Measurements from ENCODE around the gene GADD45GIP1.
"Not testable (repeated sequence)": the region's sequence is repeated elsewhere in the genome, so short reads cannot be mapped to it uniquely, and the experiment has no call there.

The GADD45GIP1 gene

DNA sequence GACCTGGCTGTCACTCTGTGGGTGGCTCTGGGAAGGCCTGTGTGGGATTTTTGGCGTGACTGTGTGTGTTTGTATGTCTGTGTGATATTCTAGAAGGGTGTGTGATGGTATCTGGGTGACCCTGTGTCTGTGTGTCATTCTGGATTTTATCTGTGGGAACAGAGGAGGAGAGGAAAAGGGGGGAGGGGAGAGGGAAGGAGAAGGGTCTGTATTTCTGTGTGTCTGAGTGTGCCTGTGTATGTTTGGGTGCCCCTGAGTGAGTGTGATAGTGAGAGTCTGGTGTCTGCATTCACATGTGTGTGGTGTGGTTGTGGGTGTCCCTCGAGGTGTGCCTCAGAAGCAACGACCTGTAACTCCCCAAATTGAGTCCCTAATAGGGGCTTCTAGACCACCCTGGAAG, 30.2 kb upstream of the GADD45GIP1 start:
- no peak for DNase-seq

DNA sequence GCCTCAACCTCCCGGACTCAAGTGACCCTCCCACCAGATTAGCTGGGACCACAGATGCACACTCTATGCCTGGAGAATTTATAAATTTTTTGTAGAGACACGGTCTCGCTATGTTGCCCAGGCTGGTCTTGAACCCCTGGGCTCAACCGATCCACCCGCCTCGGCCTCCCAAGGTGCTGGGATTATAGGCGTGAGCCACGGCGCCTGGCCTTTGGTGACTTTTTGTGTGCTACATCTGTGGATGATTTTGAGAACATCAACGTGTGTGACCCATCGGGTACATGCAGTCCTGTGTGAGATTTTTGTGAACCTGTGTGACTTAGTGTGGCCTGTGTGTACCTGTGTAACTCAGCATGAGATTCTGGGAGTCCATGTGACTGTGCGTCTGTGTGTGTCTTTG, 29.7 kb upstream of the GADD45GIP1 start:
- no peak for DNase-seq

DNA sequence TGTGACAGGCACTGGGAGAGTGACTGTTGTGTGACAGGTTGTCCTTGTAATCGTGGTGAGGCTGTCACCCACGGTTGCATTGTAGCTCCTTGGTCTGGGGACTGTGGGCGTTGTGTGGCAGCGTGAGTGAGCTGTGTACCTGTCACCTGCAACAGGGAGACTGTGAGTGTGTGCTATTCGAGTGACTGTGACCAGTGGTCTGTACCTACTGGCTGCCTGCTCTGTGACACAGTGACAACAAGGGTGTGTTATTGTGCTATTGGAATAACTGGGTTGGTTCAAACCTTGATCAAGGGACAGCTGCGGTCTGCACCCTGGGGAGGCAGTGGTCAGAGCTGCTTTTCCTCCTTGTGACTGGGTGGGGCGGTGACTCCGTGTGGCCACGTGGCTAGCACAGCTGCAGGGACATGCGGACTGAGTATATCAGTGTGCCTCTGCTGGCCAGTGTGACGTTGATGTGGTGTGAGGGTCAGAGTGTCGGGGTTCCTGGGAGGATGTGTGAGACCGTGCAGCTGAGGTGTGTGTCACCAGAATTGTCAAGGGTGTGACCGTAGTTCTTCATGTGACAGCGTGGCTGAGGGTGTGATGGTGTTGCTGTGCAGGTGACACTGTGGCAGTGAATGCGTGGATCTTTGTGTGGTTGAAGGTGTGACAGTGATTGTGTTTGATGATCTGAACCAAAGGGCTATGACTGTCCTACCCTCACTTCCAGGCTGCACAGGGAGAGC, 28.2 kb upstream of the GADD45GIP1 start:
- DNase-seq: no peak

DNA sequence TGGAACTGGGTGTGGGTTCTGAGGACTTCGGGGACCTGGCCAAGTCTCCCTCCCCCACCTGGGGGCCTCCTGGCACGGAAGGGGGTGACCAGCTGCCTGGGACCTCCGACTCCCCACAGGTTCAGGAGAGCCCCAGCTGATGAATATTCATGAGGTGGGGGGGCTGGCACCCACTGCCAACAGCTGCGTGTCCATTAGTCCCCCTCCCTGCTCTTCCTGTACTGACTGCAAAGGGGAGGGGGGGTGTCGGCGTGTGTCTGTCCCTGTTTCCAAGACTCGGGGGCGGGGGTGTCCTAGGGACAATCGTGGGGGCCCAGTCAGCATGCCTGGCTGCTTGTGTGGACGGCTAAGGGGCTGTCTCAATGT, 27.6 kb upstream of the GADD45GIP1 start:
- DNase-seq: no peak

DNA sequence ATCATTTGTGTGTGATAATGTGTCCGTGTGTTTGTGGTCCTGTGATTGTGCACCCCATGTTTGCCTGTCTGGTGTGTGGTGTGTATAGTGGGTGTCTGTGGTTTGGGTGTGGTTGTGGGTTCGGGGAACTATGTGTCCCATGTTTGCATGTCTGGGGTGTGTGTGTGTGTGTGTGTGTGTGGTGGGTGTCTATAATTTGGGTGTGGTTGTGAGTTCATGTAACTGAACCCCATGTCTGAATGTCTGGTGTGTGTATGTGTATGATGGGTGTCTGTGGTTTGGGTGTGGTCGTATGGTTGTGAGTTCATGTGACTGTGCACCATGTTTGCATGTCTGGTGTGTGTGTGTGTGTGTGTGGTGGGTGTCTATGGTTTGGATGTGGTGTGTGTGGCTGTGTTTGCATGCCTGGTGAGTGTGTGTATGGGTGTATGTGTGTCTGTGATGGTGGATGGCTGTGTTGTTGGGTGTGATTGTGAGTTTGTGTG, 27.2 kb upstream of the GADD45GIP1 start:
- DNase-seq: no peak

DNA sequence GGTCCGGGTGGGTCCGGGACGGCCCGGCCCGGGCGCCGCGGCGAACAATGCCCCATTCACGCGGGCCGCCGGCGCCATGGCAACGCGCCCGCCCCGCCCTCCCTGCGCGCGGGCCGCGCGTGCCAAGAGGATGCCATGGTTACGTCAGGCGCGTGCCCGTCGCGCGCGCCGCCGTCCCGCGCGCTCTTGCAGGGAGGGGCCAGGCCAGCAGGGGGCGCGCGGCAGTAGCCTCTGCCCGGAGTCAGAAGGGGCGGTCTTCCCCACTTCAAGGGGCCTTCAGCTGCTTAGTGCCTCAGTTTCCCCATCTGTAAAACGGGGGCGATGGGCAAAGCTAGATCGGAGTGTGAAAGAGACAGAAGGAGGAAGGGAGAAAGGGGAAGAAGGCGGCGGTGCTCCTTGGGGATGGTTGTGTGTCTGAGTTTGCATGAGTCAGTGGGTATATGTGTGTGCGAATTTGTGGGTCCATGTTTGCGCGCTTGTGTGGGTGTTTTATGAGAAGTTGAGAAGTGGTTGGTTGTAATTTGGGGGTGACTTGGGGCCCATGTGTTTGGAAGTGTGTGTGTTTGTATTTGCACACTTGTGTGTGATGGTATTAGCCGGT, 26.6 kb upstream of the GADD45GIP1 start:
- DNase-seq: peak; percentile 85 to 88

DNA sequence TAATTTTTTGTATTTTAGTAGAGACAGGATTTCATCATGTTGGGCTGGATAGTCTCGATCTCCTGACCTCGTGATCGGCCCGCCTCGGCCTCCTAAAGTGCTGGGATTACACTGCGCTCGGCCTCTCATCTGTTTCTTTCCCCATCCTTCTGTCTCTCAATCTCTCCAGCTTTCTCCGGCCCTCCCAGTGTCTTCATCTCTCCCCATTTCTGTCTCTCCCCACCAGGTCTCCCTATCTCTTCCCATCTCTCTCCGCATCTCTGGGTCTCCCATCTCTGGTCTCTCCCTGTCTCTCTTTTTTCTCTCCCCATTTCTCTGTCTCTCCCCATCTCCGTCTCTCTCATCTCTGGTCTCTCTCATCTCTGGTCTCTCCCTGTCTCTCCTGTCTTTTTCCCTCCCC, 26.1 kb upstream of the GADD45GIP1 start:
- DNase-seq: no peak

DNA sequence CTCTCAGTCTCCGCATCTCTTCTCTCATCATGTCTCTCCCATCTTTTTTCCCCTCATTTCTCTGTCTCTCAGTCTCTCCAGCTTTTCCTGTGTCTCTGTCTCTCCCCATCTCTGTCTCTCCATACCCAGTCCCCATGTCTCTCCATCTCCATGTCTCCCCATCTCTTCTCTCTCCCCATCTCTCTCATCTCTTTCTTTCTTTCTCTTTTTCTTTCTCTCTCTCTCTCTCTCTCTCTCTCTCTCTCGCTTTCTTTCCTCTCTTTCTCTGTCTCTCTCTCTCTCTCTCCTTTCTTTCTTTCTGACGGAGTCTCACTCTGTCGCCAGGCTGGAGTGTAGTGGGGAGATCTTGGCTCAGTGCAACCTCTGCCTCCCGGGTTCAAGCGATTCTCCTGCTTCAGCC, 25.6 kb upstream of the GADD45GIP1 start:
- DNase-seq: no peak

DNA sequence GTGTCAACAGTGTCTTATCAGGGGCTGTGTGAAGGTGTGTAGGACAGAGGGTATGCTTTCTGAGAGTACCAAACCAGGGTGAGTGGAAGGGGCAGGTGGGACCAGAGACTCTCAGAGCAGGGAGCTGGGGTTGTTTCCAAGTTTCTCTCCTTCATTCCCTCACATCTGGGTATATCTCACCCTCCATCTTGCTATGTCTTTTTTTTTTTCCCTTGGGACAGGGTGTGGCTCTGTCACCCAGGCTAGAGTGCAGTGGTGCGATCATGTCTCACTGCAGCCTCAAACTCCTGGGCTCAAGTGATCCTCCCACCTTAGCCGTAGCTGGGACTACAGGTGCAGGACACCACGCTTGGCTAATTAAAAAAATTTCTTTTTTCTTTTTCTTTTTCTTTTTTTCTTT, 23.0 kb upstream of the GADD45GIP1 start:
- DNase-seq: no peak

DNA sequence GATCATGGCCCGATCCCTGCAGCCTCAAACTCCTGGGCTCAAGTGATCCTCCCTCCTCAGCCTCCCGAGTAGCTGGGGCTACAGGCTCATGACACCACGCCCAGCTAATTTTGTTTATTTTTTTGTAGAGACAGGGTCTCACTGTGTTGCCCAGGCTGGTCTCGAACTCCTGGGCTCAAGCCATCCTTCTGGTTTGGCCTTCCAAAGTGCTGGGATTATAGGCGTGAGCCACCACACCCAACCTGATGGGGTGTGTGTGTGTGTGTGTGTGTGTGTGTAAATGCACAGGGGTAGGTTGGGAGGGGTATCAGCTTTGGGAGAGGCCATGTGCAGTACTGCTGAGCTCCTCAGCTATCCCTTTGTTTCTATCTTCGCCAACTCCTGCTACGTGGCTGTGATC, 19.1 kb upstream of the GADD45GIP1 start:
- DNase-seq: not testable (repeated sequence)

DNA sequence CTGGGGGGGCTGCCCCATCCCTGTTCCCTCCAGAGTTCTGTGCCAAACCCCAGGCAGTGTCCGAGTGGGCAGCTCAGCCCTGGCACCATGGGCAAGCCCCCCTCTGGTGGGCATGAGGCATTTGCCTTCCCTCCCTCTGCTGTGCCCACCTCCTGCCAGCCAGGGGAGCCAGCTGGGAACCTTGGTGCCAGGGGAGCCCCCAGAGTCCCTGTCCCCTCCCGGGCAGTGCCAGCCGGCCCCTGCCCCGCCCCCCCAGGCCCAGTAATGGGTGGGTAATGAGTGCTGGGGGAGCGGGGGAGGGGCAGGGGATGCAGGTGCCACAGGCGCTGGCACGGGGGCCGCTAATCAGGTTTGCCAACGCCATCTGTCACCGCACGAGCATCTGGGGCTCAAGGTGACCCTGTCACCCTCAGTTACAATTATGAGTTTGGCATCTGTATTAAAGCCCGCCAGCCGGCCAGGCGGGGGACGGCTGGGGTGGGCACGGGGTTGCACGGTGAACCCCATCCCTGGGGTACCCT, 18.3 kb upstream of the GADD45GIP1 start:
- no peak for DNase-seq

DNA sequence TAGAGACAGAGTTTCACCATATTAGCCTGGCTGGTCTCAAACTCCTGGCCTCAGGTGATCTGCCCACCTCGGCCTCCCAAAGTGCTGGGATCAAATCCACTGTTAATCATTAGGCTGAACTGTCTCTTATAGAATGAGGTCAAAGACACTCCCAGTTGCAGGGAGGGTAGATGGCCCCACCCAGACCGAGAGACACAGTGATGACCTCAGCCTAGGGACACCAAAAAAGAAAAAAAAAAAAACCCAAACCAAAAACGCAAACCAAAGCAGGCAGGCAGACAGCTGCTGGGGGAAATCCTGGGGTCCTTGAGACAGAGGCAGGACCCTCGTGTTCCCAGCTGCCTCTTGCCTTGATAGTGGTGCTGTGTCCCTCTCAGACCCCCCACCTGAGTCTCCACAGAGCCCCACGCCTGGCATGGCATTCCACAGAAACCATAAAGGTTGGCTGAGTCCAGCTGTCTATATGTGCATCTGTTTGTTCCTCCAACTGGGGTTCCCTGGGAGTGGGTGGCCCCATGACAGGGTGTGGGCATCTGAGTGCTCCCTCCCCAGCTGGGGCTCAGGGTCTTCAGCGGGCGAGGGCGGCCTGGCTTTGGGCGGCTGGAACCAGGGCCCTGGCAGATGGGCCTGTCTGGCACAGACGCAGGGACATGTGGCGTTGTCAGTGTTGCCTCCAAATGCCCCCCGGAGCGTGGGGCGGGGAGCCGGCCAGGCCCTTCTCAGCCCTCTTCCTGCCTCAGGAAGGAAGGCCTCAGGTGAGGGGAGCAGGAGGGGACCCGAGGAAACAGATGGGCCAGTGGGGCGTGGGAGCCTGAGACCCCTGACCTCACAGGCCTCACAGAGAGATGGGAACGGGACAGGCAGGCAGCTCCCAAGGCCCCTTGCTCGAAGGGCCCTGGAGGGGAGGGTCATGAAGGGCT, 17.5 kb upstream of the GADD45GIP1 start:
- DNase-seq: no peak

DNA sequence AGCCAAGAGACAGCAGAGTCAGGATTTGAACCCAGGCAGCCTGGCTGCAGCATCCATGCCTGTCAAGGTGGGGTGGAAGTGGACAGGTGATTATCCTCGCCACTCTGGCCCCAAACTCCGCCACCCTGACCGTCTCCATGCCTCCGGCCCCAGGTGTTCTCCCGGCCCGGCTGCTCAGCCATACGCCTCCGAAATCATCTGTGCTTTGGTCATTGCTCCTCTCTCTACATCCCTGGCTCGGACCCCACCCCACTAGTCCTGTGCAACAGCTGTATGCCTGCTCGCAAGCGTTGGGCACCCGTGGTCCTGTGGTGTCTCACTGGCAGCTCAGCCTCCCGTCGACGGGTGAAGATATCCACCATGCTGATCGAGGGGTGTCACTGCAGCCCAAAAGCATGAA, 16.2 kb upstream of the GADD45GIP1 start:
- no peak for DNase-seq

DNA sequence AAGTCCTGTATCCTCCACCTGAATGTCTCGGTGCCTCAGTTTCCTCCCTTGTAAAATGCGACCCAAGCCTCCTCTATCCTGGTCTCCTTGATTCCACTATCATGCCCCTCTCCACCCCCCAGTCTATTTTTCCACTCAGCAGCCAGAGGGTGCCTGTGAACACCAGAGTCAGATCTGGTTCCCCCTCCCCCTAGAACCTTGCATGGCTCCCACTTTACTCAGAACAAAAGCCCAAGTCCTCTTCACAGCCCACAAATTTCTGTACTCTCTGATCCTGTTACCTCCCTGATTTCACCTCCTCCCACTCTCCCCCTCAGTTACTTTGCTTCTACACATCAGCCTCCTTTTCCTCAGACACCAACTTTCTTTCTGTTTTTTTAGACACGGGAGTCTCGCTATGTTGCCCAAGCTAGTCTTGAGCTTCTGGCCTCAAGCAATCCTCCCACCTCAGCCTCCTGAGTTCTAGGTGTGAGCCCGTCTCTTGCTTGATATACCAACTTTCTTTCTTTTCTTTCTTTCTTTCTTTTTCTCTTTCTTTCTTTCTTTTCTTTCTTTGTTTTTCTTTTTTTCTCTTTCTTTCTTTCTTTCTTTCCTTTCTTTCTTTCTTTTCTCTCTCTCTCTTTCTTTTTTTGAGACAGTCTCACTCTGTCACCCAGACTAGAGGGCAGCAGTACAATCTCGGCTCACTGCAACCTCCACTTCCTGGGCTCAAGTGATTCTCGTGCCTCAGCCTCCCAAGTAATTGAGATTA, 13.2 kb upstream of the GADD45GIP1 start:
- DNase-seq: no peak

DNA sequence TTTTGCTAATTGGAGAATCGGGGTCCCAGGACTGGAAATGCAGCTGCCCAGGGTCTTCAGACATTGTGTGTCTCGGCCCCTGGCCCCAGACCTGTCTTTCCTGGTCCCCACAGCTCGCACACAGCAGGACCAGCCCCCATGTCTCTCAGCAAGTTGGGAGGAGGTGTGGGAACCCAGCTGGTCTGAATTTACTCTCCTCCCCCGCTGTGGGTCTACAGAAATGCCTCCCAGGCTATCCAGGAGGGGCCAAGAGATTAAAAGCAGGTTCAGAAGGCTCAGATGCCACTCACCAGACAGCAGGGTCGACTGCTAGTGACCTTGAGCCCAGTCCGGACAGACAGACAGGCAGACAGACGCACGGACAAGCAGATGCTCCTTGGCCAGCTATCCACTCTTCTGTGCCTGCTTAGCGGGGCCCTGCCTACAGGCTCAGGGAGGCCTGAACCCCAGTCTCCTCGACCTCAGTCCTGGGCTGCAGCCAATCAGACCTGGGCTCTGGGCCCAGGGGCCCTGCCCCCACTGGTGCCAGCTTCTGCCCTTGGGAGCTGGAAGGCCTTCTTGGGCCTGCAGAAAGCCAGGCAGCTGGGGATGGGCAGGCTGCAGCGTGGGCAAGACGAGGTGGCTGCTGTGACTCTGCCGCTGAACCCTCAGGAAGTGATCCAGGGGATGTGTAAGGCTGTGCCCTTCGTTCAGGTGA, 12.4 kb upstream of the GADD45GIP1 start, which contains the start of gene DAND5:
Gene DAND5, plus strand, starts transcription at position 285 of the 697 bp plus-strand sequence. Its CDS starts 85 bp downstream, at position 370.
- DNase-seq: no peak

DNA sequence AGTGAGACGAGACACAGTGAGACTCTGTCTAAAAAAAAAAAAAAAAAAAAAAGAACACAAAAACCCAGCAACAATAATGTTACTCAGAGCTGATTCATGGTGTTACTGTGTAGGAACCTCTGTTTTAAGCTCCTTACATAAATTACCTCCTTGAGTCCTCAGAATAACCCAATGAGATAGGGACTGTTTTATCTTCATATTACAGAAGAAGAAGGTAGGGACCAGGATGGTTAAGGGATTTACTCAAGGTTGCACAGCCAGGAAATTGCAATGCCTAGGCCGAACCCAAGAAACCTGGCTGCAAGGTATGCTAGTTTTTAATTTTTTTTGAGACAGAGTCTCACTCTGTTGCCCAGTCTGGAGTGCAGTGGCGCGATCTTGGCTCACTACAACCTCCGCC, 10.9 kb upstream of the GADD45GIP1 start:
- DNase-seq: no peak

DNA sequence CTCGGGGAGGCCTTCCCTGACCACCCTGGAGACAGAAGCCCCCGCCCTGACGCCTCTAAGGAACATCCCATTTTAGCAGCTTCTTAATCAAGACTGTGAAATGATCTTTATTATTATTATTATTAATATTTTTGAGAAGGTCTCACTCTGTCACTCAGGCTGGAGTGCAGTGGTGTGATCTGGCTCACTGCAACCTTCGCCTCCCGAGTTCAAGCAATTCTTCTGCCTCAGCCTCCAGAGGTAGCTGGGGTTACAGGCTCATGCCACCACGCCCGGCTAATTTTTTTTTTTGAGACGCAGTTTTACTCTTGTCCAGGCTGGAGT, 8.8 kb upstream of the GADD45GIP1 start:
- no peak for DNase-seq

DNA sequence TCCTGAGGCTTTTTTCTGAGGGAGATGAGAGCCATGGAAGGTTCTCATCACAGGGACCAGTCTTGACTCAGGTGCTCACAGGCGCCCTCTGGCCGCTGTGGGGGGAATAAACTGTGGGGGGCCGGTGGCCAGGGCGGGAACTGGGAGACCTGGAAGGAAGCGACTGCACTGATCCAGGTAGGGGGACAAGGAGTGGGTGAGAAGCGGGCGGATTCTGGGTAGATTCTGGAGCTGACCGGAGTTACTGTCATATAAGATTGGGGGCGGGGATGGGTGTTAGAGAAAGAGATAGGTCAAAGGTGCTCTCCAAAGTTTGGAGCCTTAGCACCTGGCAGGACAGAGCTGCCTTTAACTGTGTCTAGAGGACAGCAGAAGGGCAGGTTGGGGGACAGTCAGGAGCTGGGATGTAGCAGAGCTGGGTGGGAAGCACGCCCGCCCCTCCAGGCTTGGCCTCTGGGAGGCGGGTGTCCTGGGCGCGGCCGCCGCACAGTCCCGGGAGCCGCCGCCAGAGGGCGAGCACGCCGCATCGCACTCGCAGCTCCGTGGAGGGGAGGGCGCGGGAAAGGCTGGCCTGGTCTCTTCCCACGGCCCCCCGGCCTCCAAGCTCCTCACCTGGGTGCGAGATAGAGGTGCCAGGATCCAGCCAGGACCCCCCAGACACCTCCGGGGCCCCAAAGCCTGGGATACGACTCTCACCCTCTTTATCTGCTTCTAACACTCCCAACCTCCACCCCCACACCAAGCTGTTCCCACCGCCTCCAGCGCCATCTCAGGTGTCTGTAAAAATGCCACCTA, 8.2 kb upstream of the GADD45GIP1 start:
- DNase-seq: peak; percentile 88 to 90

DNA sequence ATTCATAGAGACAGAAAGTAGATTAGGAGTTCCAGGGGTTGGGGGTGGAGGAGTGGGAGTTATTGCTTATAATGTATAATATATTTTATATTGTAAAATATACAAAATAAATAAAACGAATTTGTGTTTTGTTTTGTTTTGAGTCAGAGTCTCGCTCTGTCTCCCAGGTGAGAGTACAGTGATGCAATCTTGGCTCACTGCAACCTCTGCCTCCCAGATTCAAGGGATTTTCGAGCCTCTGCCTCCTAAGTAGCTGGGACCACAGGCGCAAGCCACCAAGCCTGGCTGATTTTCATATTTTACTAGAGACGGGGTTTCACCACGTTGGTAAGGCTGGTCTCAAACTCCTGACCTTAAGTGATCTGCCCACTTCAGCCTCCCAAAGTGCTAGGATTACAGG, 2.5 kb upstream of the GADD45GIP1 start:
- no peak for DNase-seq

DNA sequence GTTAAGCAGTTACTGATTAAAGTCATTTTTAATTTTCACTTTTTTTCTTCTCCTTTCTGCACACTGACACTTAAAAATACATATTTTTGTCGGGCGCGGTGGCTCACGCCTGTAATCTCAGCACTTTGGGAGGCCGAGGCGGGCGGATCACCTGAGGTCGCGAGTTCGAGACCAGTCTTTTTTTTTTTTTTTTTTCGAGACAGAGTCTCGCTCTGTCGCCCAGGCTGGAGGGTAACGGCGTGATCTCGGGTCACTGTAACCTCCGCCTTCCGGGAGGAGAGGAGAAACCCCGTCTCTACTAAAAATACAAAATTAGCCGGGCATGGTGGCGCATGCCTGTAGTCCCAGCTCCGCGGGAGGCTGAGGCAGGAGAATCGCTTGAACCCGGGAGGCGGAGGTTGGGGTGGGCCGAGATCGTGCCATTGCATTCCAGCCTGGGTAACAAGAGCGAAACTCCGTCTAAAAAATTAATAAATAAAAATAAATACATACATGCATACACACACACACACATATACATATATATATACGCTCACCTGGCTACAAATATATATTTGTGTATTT, 448 bp upstream of the GADD45GIP1 start:
- DNase-seq: peak in 1 of 2 donors; percentile 37

DNA sequence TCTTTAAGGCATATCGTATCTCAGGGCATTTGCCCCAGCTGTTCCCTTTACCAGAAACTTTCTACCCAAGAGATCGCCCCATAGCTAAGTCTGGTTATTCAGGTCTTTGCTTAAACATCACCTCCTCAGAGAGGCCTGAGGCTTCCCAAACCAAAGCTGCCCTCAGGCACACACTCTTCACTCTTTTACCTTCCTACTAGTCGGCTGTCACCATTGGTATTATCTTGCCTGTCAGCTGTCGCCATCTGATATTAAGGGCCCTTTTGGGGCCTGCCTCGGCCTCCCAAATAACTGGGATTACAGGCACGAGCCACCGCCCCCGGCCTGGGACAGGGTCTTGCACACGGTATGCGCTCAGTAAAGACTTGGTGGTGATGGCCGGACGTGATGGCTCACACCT, 1.0 kb downstream of the GADD45GIP1 start:
- no peak for DNase-seq
